ENCODE data around the gene ATP5MC3.

DNA sequence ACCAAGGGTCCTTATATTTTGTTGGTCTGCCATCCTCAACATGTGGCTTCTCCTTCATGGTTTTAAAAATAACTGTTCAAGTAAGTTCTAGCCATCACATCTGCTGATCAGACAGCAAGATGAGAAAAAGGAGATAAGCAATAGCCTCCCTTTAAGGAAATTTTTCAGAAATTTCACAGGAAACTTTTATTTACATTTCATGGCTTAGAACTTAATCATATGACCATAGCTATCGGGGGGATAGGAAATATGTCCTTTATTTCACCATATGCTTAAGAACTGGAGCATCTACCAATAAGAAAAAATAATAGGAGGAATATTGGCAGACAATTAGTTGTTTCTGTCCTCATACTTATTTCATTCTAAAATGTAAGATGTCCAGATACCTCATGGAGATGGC is 29.7 kb downstream of the ATP5MC3 start:
- TF ChIP-seq, protein P1, sequence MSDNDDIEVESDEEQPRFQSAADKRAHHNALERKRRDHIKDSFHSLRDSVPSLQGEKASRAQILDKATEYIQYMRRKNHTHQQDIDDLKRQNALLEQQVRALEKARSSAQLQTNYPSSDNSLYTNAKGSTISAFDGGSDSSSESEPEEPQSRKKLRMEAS (IDR thresholded peaks at IDR 0.05; ENCODE audit: low read depth, low read length): no peak
- TF ChIP-seq, protein P2, sequence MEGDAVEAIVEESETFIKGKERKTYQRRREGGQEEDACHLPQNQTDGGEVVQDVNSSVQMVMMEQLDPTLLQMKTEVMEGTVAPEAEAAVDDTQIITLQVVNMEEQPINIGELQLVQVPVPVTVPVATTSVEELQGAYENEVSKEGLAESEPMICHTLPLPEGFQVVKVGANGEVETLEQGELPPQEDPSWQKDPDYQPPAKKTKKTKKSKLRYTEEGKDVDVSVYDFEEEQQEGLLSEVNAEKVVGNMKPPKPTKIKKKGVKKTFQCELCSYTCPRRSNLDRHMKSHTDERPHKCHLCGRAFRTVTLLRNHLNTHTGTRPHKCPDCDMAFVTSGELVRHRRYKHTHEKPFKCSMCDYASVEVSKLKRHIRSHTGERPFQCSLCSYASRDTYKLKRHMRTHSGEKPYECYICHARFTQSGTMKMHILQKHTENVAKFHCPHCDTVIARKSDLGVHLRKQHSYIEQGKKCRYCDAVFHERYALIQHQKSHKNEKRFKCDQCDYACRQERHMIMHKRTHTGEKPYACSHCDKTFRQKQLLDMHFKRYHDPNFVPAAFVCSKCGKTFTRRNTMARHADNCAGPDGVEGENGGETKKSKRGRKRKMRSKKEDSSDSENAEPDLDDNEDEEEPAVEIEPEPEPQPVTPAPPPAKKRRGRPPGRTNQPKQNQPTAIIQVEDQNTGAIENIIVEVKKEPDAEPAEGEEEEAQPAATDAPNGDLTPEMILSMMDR (IDR thresholded peaks at IDR 0.05; ENCODE audit: low read depth, low read length): no peak
- TF ChIP-seq MYC (IDR thresholded peaks at IDR 0.05; ENCODE audit: low read depth, low read length) (no peak), POLR2A (IDR thresholded peaks at IDR 0.05; ENCODE audit: extremely low read depth, insufficient read length) (no peak)

Measured in NB4 (cell line).